HepG2 (cell line): ENCODE measurements around the gene PSORS1C2. TPM values are rescaled to one million over a fixed set of nuclear protein-coding genes. Genes with fewer than 3 reads are reported as not detected.
A peak's percentile ranks its signal among the peaks of the same experiment; 100 is the strongest.

ENCODE experiments used
- ATAC-seq: fragments of 200-7000 bp; cut with Tn5 transposase; 3 replicates; pipeline ENCODE4 v1.9.1; 2020; ENCODE audit warnings: mild to moderate bottlenecking, moderate library complexity
- BruUV-seq: library from RNA; stranded (reverse); fragments of 400-500 nt; replicated peaks from 2 replicates; lab custom pipeline; 2021; lab: Mats Ljungman, UMichigan
- CTCF ChIA-PET: fragments of 300-600 bp; formaldehyde crosslinking; extraction: SDS; loops from one replicate; lab custom pipeline; 2021; ENCODE audit warnings: low total read pairs, inconsistent platforms, low intra/inter-chr PET ratio; lab: Yijun Ruan, JAX
- POLR2A ChIA-PET: fragments of 350-600 bp; sonication (Branson Sonifier 250); formaldehyde crosslinking; loops from one replicate; lab custom pipeline; 2020; ENCODE audit warnings: antibody characterized with exemption, inconsistent platforms; lab: Yijun Ruan, JAX
- DNase-seq: peaks from one replicate; pipeline ENCODE4 v3.0.0-alpha.2; 2015; ENCODE audit warnings: low spot score
- FAIRE-seq: peaks from 3 replicates; lab custom pipeline; 2011; peaks lifted over from hg19 to GRCh38; lab: Jason Lieb, UNC
- H2AFZ ChIP-seq: one replicate; pipeline ENCODE4 v1.6.1; 2011; ENCODE audit warnings: low read length, inconsistent platforms
- H3K27ac ChIP-seq: fragments of 300-600 bp; 3 replicates; pipeline ENCODE4 v1.8.0; 2011; ENCODE audit warnings: mixed run types, mild to moderate bottlenecking, mixed read lengths, low read length, inconsistent platforms; ENCODE audit not compliant: insufficient read depth; ENCODE audit errors: extremely low read length
- H3K27me3 ChIP-seq, 2 experiments: fragments of 200-600 bp in 1 of 2; 2 replicates in 1 of 2; 3 replicates in 1 of 2; pipeline versions ENCODE4 v1.6.0 to v1.8.0; 2011; ENCODE audit warnings: low read length in 2 of 2, mild to moderate bottlenecking in 2 of 2, moderate library complexity in 2 of 2, inconsistent platforms in 1 of 2; ENCODE audit not compliant: insufficient read depth in 2 of 2, control insufficient read depth in 1 of 2
- H3K36me3 ChIP-seq, 2 experiments: fragments of 200-600 bp in 1 of 2; replicated peaks in 1 of 2; 2 replicates in 1 of 2; 3 replicates in 1 of 2; pipeline versions ENCODE4 v1.5.1 to v1.8.0; 2011; ENCODE audit warnings: low read length in 2 of 2, inconsistent platforms in 1 of 2; ENCODE audit not compliant: insufficient read depth in 2 of 2, control insufficient read depth in 1 of 2
- H3K4me1 ChIP-seq: 2 replicates; pipeline ENCODE4 v1.5.1; 2012; ENCODE audit warnings: low read length, inconsistent platforms; ENCODE audit not compliant: insufficient read depth
- H3K4me2 ChIP-seq: 2 replicates; pipeline ENCODE4 v1.6.0; 2011; ENCODE audit warnings: low read depth, low read length, inconsistent platforms
- H3K4me3 ChIP-seq, 3 experiments: fragments of 200-600 bp in 1 of 3; sonication (generic), shearing (Covaris generic) in 1 of 3; replicated peaks in 1 of 3; 2 replicates each; pipeline ENCODE4 v1.5.1; 2011 to 2016; ENCODE audit warnings: low read length in 3 of 3, inconsistent platforms in 2 of 3, low read depth in 2 of 3, mild to moderate bottlenecking in 2 of 3, control low read depth in 1 of 3, mixed read lengths in 1 of 3; ENCODE audit not compliant: insufficient read depth in 1 of 3
- H3K79me2 ChIP-seq: one replicate; pipeline ENCODE4 v1.6.1; 2011; ENCODE audit warnings: low read length, inconsistent platforms; ENCODE audit not compliant: insufficient read depth
- H3K9ac ChIP-seq: 2 replicates; pipeline ENCODE4 v1.6.0; 2011; ENCODE audit warnings: mild to moderate bottlenecking, low read depth, low read length, inconsistent platforms; ENCODE audit not compliant: insufficient read depth
- H3K9me3 ChIP-seq: 2 replicates; pipeline ENCODE4 v1.5.1; 2012; ENCODE audit warnings: mild to moderate bottlenecking, low read length
- H4K20me1 ChIP-seq: 2 replicates; pipeline ENCODE4 v1.6.0; 2011; ENCODE audit warnings: inconsistent platforms, mild to moderate bottlenecking, low read length, moderate library complexity; ENCODE audit not compliant: insufficient read depth
- ESRRA ChIP-seq: sonication (generic); formaldehyde crosslinking; IDR thresholded peaks from 2 replicates; pipeline ENCODE4 v1.5.1; 2020; ENCODE audit warnings: mild to moderate bottlenecking, low read depth, missing genetic modification reagents
- GZF1 ChIP-seq: sonication (generic); formaldehyde crosslinking; IDR thresholded peaks from 2 replicates; pipeline ENCODE4 v1.5.1; 2020; ENCODE audit warnings: mild to moderate bottlenecking, missing genetic modification reagents
- HHEX ChIP-seq: IDR thresholded peaks from 2 replicates; pipeline ENCODE4 v1.6.1; 2016; ENCODE audit warnings: control low read depth
- NPAS2 ChIP-seq: sonication (generic); formaldehyde crosslinking; IDR thresholded peaks from 2 replicates; pipeline ENCODE4 v1.8.0; 2022; ENCODE audit warnings: mild to moderate bottlenecking, missing genetic modification reagents, borderline replicate concordance
- PCBP2 ChIP-seq: fragments of 200-400 bp; formaldehyde crosslinking; optimal IDR thresholded peaks from 2 replicates; pipeline ENCODE3; 2018; ENCODE audit warnings: low read length, low read depth; ENCODE audit not compliant: poor library complexity, severe bottlenecking
- PLSCR1 ChIP-seq: sonication (generic); formaldehyde crosslinking; IDR thresholded peaks from 2 replicates; pipeline ENCODE4 v1.5.0; 2020; ENCODE audit warnings: missing genetic modification reagents, mild to moderate bottlenecking, borderline replicate concordance
- RAD21 ChIP-seq: fragments of 450-650 bp; formaldehyde crosslinking; IDR thresholded peaks from 2 replicates; pipeline ENCODE4 v1.5.0; 2020; ENCODE audit warnings: mild to moderate bottlenecking
- RXRB ChIP-seq: IDR thresholded peaks from 2 replicates; pipeline ENCODE4 v1.6.1; 2016; ENCODE audit warnings: borderline replicate concordance, missing genetic modification reagents, missing compliant biosample characterization
- SRSF4 ChIP-seq: fragments of 200-400 bp; formaldehyde crosslinking; IDR thresholded peaks from one replicate; pipeline ENCODE4 v1.6.1; 2018; ENCODE audit warnings: mild to moderate bottlenecking, low read depth, low read length, moderate library complexity; ENCODE audit not compliant: poor library complexity, severe bottlenecking
- TBL1XR1 ChIP-seq: fragments of 150-350 bp; IDR thresholded peaks from 2 replicates; pipeline ENCODE4 v1.6.1; 2014; ENCODE audit warnings: borderline replicate concordance, low read length; ENCODE audit not compliant: partially characterized antibody
- THYN1 ChIP-seq: sonication (generic); formaldehyde crosslinking; IDR thresholded peaks from 2 replicates; pipeline ENCODE4 v1.8.1; 2023; ENCODE audit warnings: low read depth, mild to moderate bottlenecking, moderate library complexity, missing genetic modification reagents, borderline replicate concordance
- ZNF121 ChIP-seq: sonication (generic); formaldehyde crosslinking; IDR thresholded peaks from 2 replicates; pipeline ENCODE4 v1.5.0; 2020; ENCODE audit warnings: mild to moderate bottlenecking, missing genetic modification reagents
- ZNF264 ChIP-seq: sonication (generic); formaldehyde crosslinking; IDR thresholded peaks from 2 replicates; pipeline ENCODE4 v1.4.0; 2020; ENCODE audit warnings: missing genetic modification reagents
- ZNF770 ChIP-seq: sonication (generic); formaldehyde crosslinking; IDR thresholded peaks from 2 replicates; pipeline ENCODE4 v1.5.0; 2020; ENCODE audit warnings: mild to moderate bottlenecking, missing genetic modification reagents
- ZNF83 ChIP-seq: sonication (generic); formaldehyde crosslinking; IDR thresholded peaks from 2 replicates; pipeline ENCODE4 v1.4.0; 2020; ENCODE audit warnings: missing genetic modification reagents, mild to moderate bottlenecking, borderline replicate concordance
- WGBS: methylation state at CpG from one replicate; pipeline ENCODE4 v1.1.6; 2017; ENCODE audit warnings: low lambda C conversion rate; 5-methylcytosine and 5-hydroxymethylcytosine counted together
- in situ Hi-C: cut with HindIII; loops from 2 replicates; pipeline ENCODE4 v1.10.0; 2017; ENCODE audit warnings: low pct_unique_long_range_greater_than_20kb; ENCODE audit not compliant: extremely low pct_ligation_motif_present
- intact Hi-C: fragments of 100-400 bp; cut with micrococcal nuclease; formaldehyde crosslinking; loops from one replicate; pipeline ENCODE4 v1.10.0; 2022; ENCODE audit not compliant: unreplicated experiment
- polyA plus RNA-seq, 8 experiments: library from polyadenylated mRNA; depleted of rRNA in 3 of 8; stranded (reverse) in 7 of 8; unstranded in 1 of 8; fragments of >200 nt; fragmentation: Illumina TruSeq in 4 of 8; extraction: Trizol in 4 of 8; gene quantifications; 2 replicates each; pipeline versions ENCODE4 v1.2.1 to v1.2.3, GENCODE V29; 2011 to 2016; ENCODE audit warnings: low read depth in 4 of 8, missing spikeins in 1 of 8, mixed read lengths in 1 of 8; ENCODE audit not compliant: insufficient read depth in 1 of 8
- total RNA-seq, 5 experiments: library from RNA; depleted of rRNA; stranded (reverse); fragments of >200 nt; fragmentation: Illumina TruSeq; extraction: Trizol; gene quantifications; 2 replicates each; pipeline ENCODE4 v1.2.3, GENCODE V29; 2016; ENCODE audit warnings: low read depth in 1 of 5

PSORS1C2 gene
- total and polyA plus RNA-seq, 2 of the 13 experiments (the other 11 are each of a cell fraction or from before 2014, with no cell fraction given), result not detected

DNA sequence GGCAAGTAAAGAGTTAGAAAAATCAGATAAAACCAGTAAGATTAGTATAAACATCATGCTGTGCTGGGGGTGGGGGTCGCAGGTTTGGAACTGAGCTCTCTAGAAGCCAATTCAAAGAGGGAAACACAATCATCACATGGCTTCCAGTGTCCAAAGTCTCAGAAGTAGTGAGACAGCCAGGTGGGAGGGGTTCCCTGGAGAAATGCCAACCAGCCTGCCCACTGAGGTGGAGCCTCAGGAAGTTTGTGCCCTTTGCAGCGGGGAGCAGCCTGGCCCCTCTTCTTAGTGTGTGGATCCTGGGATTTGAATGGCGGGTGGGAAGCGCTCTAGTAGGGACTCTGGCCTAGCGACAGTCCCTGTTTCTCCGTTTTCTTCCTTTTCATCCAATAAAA, 47.9 kb downstream of the PSORS1C2 start:
- ChIA-PET POLR2A (no interaction called here), CTCF (no interaction called here)
- H3K9me3 ChIP-seq, result no peaks in the 10 kb centered on the region
- H3K4me3 ChIP-seq, result no peak overlapping the region
- DNase-seq (no peak), FAIRE-seq (no peak), ATAC-seq (no peak)
- H3K36me3 ChIP-seq, result no peaks in the 10 kb centered on the region
- H2AFZ ChIP-seq, result no peak overlapping the region
- H4K20me1 ChIP-seq, result no peaks in the 10 kb centered on the region
- H3K27me3 ChIP-seq, result peaks cover 0 to 10% of the 10 kb centered on the region in 2 experiments; a peak in 1 of 5 replicates
- intact Hi-C loops (no loop called here), in situ Hi-C loops (loop anchor here (25.0 kb wide), 2 partner anchors 404 to 629 kb away; partner anchors contain the start of genes NRM and PPP1R18)
- H3K4me1 ChIP-seq, result peaks cover 52% of the 10 kb centered on the region
- TF ChIP-seq THYN1 (CRISPR knock-in tag) (no peak), ZNF264 (CRISPR knock-in tag) (peak; percentile 60; the same call in 1 of the 2 replicates)
- H3K4me2 ChIP-seq, result no peak overlapping the region
- no peak overlapping the region for H3K27ac ChIP-seq
- no peaks in the 10 kb centered on the region for H3K79me2 ChIP-seq
- no peak overlapping the region for H3K9ac ChIP-seq
- WGBS, result 31% methylated on average over 6 of the region's 6 CpGs
- no TSS peak for BruUV-seq

DNA sequence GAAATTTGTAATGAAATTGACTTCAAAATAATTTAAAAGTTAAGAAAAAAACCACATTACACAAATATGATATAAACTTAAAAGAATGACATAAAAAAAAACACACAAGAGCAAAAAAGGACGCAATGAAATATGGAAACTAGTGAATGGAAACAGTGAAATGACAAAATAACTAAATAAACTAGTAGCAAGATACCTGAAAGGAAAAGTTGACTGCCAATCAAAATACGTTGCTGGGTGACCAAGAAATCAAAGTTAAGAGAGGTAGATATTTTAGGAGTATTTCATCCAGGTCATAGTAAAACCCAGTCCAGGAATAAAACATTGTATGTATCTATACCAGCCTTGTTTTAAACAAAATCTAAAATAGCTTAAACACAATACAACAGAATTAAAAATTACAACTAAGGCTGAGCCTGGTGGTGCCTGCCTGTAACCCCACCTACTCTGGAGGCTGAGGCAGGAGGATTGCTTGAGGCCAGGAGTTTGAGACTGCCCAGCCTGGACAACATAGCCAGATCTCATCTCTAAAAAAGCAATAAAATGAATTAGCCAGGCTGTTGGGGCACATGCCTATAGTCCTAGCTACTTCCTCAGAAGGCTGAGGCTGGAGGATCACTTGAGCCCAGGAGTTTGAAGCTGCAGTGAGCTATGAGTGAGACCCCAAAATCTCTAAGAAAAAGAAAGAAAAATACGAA, 48.4 kb downstream of the PSORS1C2 start:
- Histone ChIP-seq H3K4me2 (no peak overlapping the region), H3K4me3 (no peak overlapping the region), H3K36me3 (no peaks in the 10 kb centered on the region), H2AFZ (no peak overlapping the region), H3K9ac (no peak overlapping the region), H3K27ac (no peak overlapping the region), H3K79me2 (no peaks in the 10 kb centered on the region), H3K4me1 (peaks cover 52% of the 10 kb centered on the region), H3K27me3 (peaks cover 0 to 15% of the 10 kb centered on the region in 2 experiments; a peak in 1 of 5 replicates), H4K20me1 (no peaks in the 10 kb centered on the region), H3K9me3 (no peaks in the 10 kb centered on the region)
- BruUV-seq, result no TSS peak
- ChIA-PET CTCF (no interaction called here), POLR2A (no interaction called here)
- 55% methylated on average over 3 of the region's 3 CpGs for WGBS
- FAIRE-seq (no peak), DNase-seq (no peak), ATAC-seq (no peak)
- in situ Hi-C loops (loop anchor here (25.0 kb wide), 2 partner anchors 403 to 628 kb away; partner anchors contain the start of genes NRM and PPP1R18), intact Hi-C loops (no loop called here)
- TF ChIP-seq PCBP2, result no peak
- no peak for TF ChIP-seq GZF1 (CRISPR knock-in tag)
- no peak for TF ChIP-seq NPAS2
- no peak for TF ChIP-seq ESRRA (CRISPR knock-in tag)
- TF ChIP-seq ZNF121, result peak; percentile 52; the same call in 1 of the 2 replicates
- TF ChIP-seq ZNF770 (CRISPR knock-in tag), result peak; percentile 71
- no peak for TF ChIP-seq SRSF4
- no peak for TF ChIP-seq HHEX
- TF ChIP-seq ZNF83 (CRISPR knock-in tag), result no peak
- no peak for TF ChIP-seq RXRB (CRISPR knock-in tag)
- no peak for TF ChIP-seq PLSCR1 (CRISPR knock-in tag)
- TF ChIP-seq RAD21 (CRISPR knock-in tag), result no peak
- no peak for TF ChIP-seq TBL1XR1
